OCI-LY7 (cell line): ENCODE results near the gene GINM1. TPM values are rescaled to one million over a fixed set of nuclear protein-coding genes. Genes with fewer than 3 reads are reported as not detected.

ENCODE experiments used
- small RNA-seq: library from RNA; depleted of rRNA; stranded (forward); fragments of <200 nt; gene quantifications from one replicate; pipeline ENCODE3, GENCODE V24; 2014
- total RNA-seq, 2 experiments: library from RNA; depleted of rRNA in 1 of 2; stranded (reverse); fragments of >200 nt in 1 of 2; shearing (Covaris generic) in 1 of 2; gene quantifications; 2 replicates each; pipeline ENCODE4 v1.2.3, GENCODE V29; 2014 to 2022

The GINM1 gene
- total RNA-seq, 2 experiments from 2014 or later, result 17.2 to 38.1 TPM

Small RNA genes within 50 kb of the gene (small RNA-seq; reads per million reads assigned to genes)
- gene RF00019, result not detected
- gene RF00410, result not detected
- gene RNU7-3P, result 0.36 reads per million

Other genes starting within 250 kb of the GINM1 start
- 17.3 and 17.4 TPM in 2 replicates for gene TAB2, start 248.7 kb upstream of the GINM1 start, total RNA-seq (2014; rRNA removed; shearing (Covaris generic))
- 35.8 and 39.4 TPM in 2 replicates for gene TAB2, start 248.7 kb upstream of the GINM1 start, total RNA-seq (2022)
- 3.6 and 4.7 TPM in 2 replicates for gene SUMO4, start 166.1 kb upstream of the GINM1 start, total RNA-seq (2014; rRNA removed; shearing (Covaris generic))
- gene SUMO4, start 166.1 kb upstream of the GINM1 start, total RNA-seq (2022), result 3.2 and 4.2 TPM in 2 replicates
- gene ZC3H12D, start 81.4 kb upstream of the GINM1 start, total RNA-seq (2014; rRNA removed; shearing (Covaris generic)), result 12.8 and 14.0 TPM in 2 replicates
- 14.8 and 22.6 TPM in 2 replicates for gene ZC3H12D, start 81.4 kb upstream of the GINM1 start, total RNA-seq (2022)
- gene PPIL4, start 20.3 kb upstream of the GINM1 start, total RNA-seq (2014; rRNA removed; shearing (Covaris generic)), result 21.6 and 29.2 TPM in 2 replicates
- gene PPIL4, start 20.3 kb upstream of the GINM1 start, total RNA-seq (2022), result 34.0 and 36.3 TPM in 2 replicates
- 35.1 and 40.9 TPM in 2 replicates for gene KATNA1, start 82.3 kb downstream of the GINM1 start, total RNA-seq (2014; rRNA removed; shearing (Covaris generic))
- gene KATNA1, start 82.3 kb downstream of the GINM1 start, total RNA-seq (2022), result 32.8 and 36.5 TPM in 2 replicates
- gene LATS1, start 151.7 kb downstream of the GINM1 start, total RNA-seq (2014; rRNA removed; shearing (Covaris generic)), result 15.6 and 23.1 TPM in 2 replicates
- gene LATS1, start 151.7 kb downstream of the GINM1 start, total RNA-seq (2022), result 30.3 and 30.7 TPM in 2 replicates
- gene NUP43, start 180.2 kb downstream of the GINM1 start, total RNA-seq (2014; rRNA removed; shearing (Covaris generic)), result 28.6 and 30.7 TPM in 2 replicates
- 72.4 and 73.0 TPM in 2 replicates for gene NUP43, start 180.2 kb downstream of the GINM1 start, total RNA-seq (2022)
- gene PCMT1, start 183.4 kb downstream of the GINM1 start, total RNA-seq (2014; rRNA removed; shearing (Covaris generic)), result 125 and 140 TPM in 2 replicates
- 116 and 117 TPM in 2 replicates for gene PCMT1, start 183.4 kb downstream of the GINM1 start, total RNA-seq (2022)